Subcutaneous abdominal adipose tissue (tissue), 5 donors: ENCODE data around the gene TGM3.

Experiments used
- H3K27ac ChIP-seq: one replicate; pipeline ENCODE4 v1.7.0; 2013; ENCODE audit warnings: low read depth, mild to moderate bottlenecking, inconsistent platforms, low read length, moderate library complexity
- H3K27me3 ChIP-seq, 5 donors: one replicate each; pipeline ENCODE4 v1.7.0; 2013; ENCODE audit warnings: low read length in 5 of 5, inconsistent platforms in 1 of 5; ENCODE audit not compliant: control insufficient read depth in 5 of 5, insufficient read depth in 4 of 5
- H3K36me3 ChIP-seq, 5 donors: one replicate each; pipeline ENCODE4 v1.7.0; 2013; ENCODE audit warnings: low read length in 5 of 5; ENCODE audit not compliant: control insufficient read depth in 5 of 5, insufficient read depth in 5 of 5
- H3K4me1 ChIP-seq, 5 donors: one replicate each; pipeline ENCODE4 v1.7.0; 2013; ENCODE audit warnings: low read length in 5 of 5, mild to moderate bottlenecking in 3 of 5, moderate library complexity in 1 of 5; ENCODE audit not compliant: control insufficient read depth in 5 of 5, insufficient read depth in 5 of 5
- H3K4me3 ChIP-seq, 5 donors: one replicate each; pipeline ENCODE4 v1.7.0; 2013; ENCODE audit warnings: low read length in 5 of 5, low read depth in 1 of 5
- H3K9ac ChIP-seq, 5 donors: one replicate each; pipeline ENCODE4 v1.7.0; 2013; ENCODE audit warnings: low read length in 5 of 5, mild to moderate bottlenecking in 4 of 5, moderate library complexity in 3 of 5
- H3K9me3 ChIP-seq, 5 donors: one replicate each; pipeline ENCODE4 v1.7.0; 2013; ENCODE audit warnings: low read length in 5 of 5; ENCODE audit not compliant: control insufficient read depth in 5 of 5
- donor health status: healthy.
- donor health status: healthy.
- donor health status: healthy.
- donor health status: healthy.
- donor health status: healthy.

TGM3 gene

GRCh38 chr20:2315440-2315778 is 19.6 kb downstream of the TGM3 start:
- peaks cover 0 to 33% (median 28%) of the 10 kb centered on the region in 5 donors for H3K4me1 ChIP-seq
- H3K36me3 ChIP-seq, result no peaks in the 10 kb centered on the region
- no peak overlapping the region for H3K9ac ChIP-seq
- no peaks in the 10 kb centered on the region for H3K27me3 ChIP-seq
- H3K27ac ChIP-seq, result peak overlapping the region; percentile 78
- H3K4me3 ChIP-seq, result no peak overlapping the region
- peaks cover 0 to 5% (median 0%) of the 10 kb centered on the region in 5 donors for H3K9me3 ChIP-seq

- Histone ChIP-seq H3K4me3 (no peak overlapping the region), H3K27me3 (no peaks in the 10 kb centered on the region), H3K36me3 (no peaks in the 10 kb centered on the region), H3K4me1 (peaks cover 0 to 33% (median 28%) of the 10 kb centered on the region in 5 donors), H3K9me3 (peaks cover 0 to 5% (median 0%) of the 10 kb centered on the region in 5 donors), H3K27ac (no peak overlapping the region), H3K9ac (no peak overlapping the region)
Observed at GRCh38 chr20:2316847-2317495, 21.2 kb downstream of the TGM3 start.

GRCh38 chr20:2320813-2321658 is 25.2 kb downstream of the TGM3 start:
- peaks cover 0 to 5% (median 0%) of the 10 kb centered on the region in 5 donors for H3K9me3 ChIP-seq
- H3K27me3 ChIP-seq, result peaks cover 0 to 3% (median 0%) of the 10 kb centered on the region in 5 donors
- no peak overlapping the region for H3K27ac ChIP-seq
- H3K9ac ChIP-seq, result no peak overlapping the region
- no peaks in the 10 kb centered on the region for H3K36me3 ChIP-seq
- peaks cover 0 to 13% (median 10%) of the 10 kb centered on the region in 5 donors for H3K4me1 ChIP-seq
- H3K4me3 ChIP-seq, result no peak overlapping the region

- H3K36me3 ChIP-seq, result no peaks in the 10 kb centered on the region
- H3K27ac ChIP-seq, result no peak overlapping the region
- H3K27me3 ChIP-seq, result peaks cover 0 to 3% (median 0%) of the 10 kb centered on the region in 5 donors
- H3K9me3 ChIP-seq, result peaks cover 0 to 5% (median 0%) of the 10 kb centered on the region in 5 donors
- peaks cover 0 to 13% (median 10%) of the 10 kb centered on the region in 5 donors for H3K4me1 ChIP-seq
- no peak overlapping the region for H3K9ac ChIP-seq
- H3K4me3 ChIP-seq, result no peak overlapping the region
Observed at GRCh38 chr20:2323051-2323450, 27.2 kb downstream of the TGM3 start.

GRCh38 chr20:2326046-2326445 is 30.2 kb downstream of the TGM3 start:
- no peak overlapping the region for H3K27ac ChIP-seq
- no peak overlapping the region for H3K4me3 ChIP-seq
- H3K27me3 ChIP-seq, result peaks cover 0 to 3% (median 0%) of the 10 kb centered on the region in 5 donors
- H3K36me3 ChIP-seq, result no peaks in the 10 kb centered on the region
- no peak overlapping the region for H3K9ac ChIP-seq
- H3K4me1 ChIP-seq, result peaks cover 0 to 4% (median 0%) of the 10 kb centered on the region in 5 donors
- no peaks in the 10 kb centered on the region for H3K9me3 ChIP-seq

- H3K27me3 ChIP-seq, result peaks cover 0 to 6% (median 0%) of the 10 kb centered on the region in 5 donors
- H3K27ac ChIP-seq, result no peak overlapping the region
Observed at GRCh38 chr20:2327620-2328555, 32.1 kb downstream of the TGM3 start.

GRCh38 chr20:2329286-2329685 is 33.5 kb downstream of the TGM3 start:
- Histone ChIP-seq H3K27me3 (peaks cover 0 to 7% (median 0%) of the 10 kb centered on the region in 5 donors), H3K9ac (no peak overlapping the region), H3K27ac (no peak overlapping the region), H3K36me3 (no peaks in the 10 kb centered on the region), H3K9me3 (no peaks in the 10 kb centered on the region), H3K4me1 (peaks cover 0 to 9% (median 6%) of the 10 kb centered on the region in 5 donors), H3K4me3 (no peak overlapping the region)

More at GRCh38 chr20:2327620-2328555, 32.1 kb downstream of the TGM3 start:
- Histone ChIP-seq H3K9ac (no peak overlapping the region), H3K4me3 (no peak overlapping the region), H3K9me3 (no peaks in the 10 kb centered on the region), H3K36me3 (no peaks in the 10 kb centered on the region), H3K4me1 (peaks cover 0 to 9% (median 6%) of the 10 kb centered on the region in 5 donors)

- Histone ChIP-seq H3K4me3 (no peak overlapping the region), H3K36me3 (no peaks in the 10 kb centered on the region), H3K27me3 (peaks cover 0 to 7% (median 0%) of the 10 kb centered on the region in 5 donors), H3K9me3 (no peaks in the 10 kb centered on the region), H3K9ac (no peak overlapping the region), H3K4me1 (peaks cover 0 to 9% (median 6%) of the 10 kb centered on the region in 5 donors), H3K27ac (no peak overlapping the region)
Observed at GRCh38 chr20:2330090-2330695, 34.4 kb downstream of the TGM3 start.

GRCh38 chr20:2331106-2331505 is 35.3 kb downstream of the TGM3 start:
- H3K4me3 ChIP-seq, result no peak overlapping the region
- H3K36me3 ChIP-seq, result no peaks in the 10 kb centered on the region
- H3K27me3 ChIP-seq, result peaks cover 0 to 4% (median 0%) of the 10 kb centered on the region in 5 donors
- H3K9ac ChIP-seq, result no peak overlapping the region
- no peak overlapping the region for H3K27ac ChIP-seq
- no peaks in the 10 kb centered on the region for H3K9me3 ChIP-seq
- peaks cover 0 to 9% (median 6%) of the 10 kb centered on the region in 5 donors for H3K4me1 ChIP-seq
